ENCODE data around the gene CEP89.

DNA sequence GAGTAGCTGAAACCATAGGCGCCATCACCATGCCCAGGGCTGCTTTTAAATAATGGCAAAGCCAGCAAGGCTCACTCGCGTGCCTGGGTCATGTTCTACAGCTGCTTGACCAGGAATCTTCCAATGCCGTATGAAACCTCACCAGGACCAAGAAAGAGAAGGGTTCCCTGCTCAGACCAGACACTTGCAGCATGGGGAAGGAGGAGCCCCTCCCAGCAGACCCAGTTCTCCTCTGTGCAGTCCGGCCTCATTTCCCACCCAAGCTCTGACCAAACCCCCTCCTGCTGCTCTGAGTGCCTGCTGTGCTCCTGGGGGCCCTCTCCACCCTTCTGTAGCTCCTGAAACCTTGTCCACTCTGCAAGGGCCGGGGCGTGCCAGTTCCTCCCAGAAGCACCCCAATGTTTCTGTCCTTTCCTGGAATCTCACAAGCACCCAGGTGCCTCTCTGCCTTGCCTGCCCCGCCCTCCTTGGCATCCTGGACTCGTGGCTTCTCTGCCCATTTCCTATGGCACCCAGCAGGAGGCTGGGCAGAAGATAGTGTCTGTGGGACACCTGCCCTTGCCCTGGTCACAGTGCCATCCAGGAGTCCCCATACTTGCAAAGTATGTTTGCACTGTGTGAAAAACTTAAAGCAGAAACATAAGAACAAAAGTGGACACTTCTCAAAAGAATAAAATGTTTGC, 95.4 kb downstream of the CEP89 start:
- TF ChIP-seq, protein P1, sequence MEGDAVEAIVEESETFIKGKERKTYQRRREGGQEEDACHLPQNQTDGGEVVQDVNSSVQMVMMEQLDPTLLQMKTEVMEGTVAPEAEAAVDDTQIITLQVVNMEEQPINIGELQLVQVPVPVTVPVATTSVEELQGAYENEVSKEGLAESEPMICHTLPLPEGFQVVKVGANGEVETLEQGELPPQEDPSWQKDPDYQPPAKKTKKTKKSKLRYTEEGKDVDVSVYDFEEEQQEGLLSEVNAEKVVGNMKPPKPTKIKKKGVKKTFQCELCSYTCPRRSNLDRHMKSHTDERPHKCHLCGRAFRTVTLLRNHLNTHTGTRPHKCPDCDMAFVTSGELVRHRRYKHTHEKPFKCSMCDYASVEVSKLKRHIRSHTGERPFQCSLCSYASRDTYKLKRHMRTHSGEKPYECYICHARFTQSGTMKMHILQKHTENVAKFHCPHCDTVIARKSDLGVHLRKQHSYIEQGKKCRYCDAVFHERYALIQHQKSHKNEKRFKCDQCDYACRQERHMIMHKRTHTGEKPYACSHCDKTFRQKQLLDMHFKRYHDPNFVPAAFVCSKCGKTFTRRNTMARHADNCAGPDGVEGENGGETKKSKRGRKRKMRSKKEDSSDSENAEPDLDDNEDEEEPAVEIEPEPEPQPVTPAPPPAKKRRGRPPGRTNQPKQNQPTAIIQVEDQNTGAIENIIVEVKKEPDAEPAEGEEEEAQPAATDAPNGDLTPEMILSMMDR (IDR thresholded peaks at IDR 0.05; ENCODE audit: low read depth, low read length), result no peak
- TF ChIP-seq EZH2phosphoT487 (IDR thresholded peaks at IDR 0.05; ENCODE audit: low read depth), result no peak

All from OCI-LY3 (cell line).